IPS-18c (cell line): ENCODE data around the gene INTS1.
"Not testable (repeated sequence)": the region's sequence is repeated elsewhere in the genome, so short reads cannot be mapped to it uniquely, and the experiment has no call there.

Experiments used
- H3K4me3 ChIP-seq: 2 replicates; pipeline ENCODE4 v1.7.0; 2013; ENCODE audit warnings: low read depth, mild to moderate bottlenecking, low read length, moderate library complexity; ENCODE audit not compliant: insufficient read depth
- H3K9me3 ChIP-seq: one replicate; pipeline ENCODE4 v1.6.1; 2013; ENCODE audit warnings: mild to moderate bottlenecking, low read length, moderate library complexity; ENCODE audit not compliant: control insufficient read depth, insufficient read depth

The INTS1 gene

DNA sequence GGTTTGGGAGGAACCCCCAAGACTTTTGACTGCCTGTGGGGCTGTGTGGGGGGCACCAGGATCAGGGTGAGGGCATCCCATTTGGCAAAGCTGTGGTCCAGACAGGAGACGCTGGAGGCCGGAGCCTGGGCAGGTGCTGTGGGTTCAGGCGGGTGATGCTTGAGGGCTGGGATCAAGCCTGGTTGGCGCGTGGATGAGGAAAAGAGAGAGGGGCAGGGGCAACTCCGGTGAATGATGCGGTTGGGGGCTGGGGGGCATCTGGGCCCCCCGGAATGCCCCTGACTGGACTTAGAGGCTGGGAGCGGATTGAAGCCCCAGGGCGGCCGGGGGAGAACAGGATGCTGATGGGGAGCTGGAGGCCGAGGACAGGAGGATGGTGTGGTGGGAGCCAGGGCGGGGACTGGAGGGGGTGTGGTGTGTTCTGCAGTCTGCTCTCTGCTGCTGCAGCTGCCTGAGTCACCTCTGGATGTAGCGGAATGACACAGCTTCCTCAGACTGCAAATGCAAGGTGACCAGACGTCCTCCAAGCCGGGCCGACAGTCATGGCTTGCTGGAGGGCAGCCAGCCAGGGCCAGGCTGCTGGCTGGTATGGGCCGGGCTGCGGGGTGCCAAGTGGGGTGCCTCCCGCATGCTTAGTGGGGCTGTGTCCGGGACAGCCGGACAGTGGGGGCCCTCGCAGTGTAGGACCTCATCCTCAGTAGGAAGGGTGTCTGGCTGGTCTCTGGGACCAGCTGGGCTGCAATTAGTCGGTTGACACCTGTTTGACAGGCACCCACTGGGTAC lies 29.5 kb upstream of the INTS1 start:
- no peak overlapping the region for H3K4me3 ChIP-seq
- no peaks in the 10 kb centered on the region for H3K9me3 ChIP-seq

DNA sequence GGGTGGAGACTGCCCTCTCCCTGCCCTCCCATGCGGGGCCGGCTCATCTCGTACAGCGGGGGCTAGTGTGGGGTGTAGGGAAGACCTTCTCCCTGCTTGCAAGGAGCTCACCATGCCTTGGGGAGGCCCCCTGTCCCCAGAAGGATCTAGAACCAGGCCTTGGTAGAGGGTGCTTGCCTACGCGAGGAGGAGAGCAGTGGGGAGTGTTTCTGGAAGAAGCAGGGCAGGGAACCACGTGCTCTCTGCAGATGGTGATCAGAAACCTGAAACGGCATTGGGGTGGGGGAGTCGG lies 29.0 kb upstream of the INTS1 start:
- Histone ChIP-seq H3K4me3 (no peak overlapping the region), H3K9me3 (no peaks in the 10 kb centered on the region)

DNA sequence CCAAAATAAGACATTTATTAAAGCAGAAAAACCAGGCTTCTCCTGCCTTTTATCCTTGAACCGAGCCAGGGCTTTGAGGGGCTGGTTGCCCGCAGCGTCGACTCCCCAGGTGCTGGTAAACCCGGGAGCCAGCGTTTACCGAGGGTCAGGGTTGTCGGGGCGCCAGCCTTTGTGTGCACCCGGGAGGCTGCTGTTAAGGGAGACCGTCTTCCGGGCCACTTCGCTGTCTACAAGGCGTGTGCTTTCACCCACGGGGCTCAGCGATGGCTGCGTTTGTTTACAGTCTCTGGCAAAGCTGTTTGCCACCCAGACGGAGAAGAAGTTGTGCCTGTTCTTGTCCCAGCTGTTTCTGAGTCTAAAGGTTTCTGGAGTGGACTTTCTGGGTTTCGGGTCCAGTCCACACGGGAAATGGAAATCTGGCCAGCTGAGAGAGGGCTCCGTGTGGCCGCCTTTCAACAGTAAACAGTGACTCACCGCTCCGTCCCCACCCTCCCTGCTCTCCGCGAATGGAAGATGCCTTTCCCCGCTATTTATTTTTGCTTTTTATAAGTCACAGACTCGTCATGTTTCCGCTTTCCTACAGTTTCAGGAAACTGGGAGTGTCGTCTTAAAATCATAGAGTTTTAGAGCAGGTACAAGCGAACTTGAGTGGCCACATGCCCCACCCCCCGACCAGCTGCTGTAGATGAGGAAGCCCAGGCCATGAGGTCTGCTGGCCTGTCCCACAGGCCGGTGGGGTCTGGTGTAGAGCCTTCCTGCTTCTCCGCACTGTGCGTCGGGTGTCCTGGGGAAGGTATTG lies 28.5 kb upstream of the INTS1 start:
- H3K9me3 ChIP-seq: no peaks in the 10 kb centered on the region
- H3K4me3 ChIP-seq: peak overlapping the region; percentile 9; the same call in 1 of the 2 replicates

DNA sequence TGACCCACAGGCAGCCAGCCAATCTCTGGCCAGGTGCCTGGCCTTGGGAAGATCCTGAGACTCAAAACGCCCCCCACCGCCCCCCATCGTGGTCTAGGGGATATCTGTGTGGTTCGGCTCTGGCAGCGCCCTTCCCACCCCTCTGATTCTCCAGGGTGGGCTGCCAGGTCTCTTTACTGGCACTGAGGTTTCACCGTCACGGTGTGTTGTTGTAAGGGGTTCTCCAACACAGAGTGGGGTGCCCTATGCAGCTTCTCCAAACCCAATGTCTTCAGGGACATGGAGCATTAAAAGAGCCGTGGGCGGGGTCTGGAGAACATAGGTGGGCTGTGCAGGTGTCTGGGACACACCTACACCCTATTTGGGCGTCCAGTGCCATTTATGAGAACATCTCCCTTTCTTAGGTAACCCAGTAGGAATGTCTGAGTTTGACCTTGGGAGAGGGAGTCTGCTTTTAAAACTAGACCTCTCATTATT lies 27.8 kb upstream of the INTS1 start:
- no peaks in the 10 kb centered on the region for H3K9me3 ChIP-seq
- no peak overlapping the region for H3K4me3 ChIP-seq

- peak overlapping the region; percentile 38 for H3K4me3 ChIP-seq
Observed at GRCh38 chr7:1531263-1531978, 27.2 kb upstream of the INTS1 start.

DNA sequence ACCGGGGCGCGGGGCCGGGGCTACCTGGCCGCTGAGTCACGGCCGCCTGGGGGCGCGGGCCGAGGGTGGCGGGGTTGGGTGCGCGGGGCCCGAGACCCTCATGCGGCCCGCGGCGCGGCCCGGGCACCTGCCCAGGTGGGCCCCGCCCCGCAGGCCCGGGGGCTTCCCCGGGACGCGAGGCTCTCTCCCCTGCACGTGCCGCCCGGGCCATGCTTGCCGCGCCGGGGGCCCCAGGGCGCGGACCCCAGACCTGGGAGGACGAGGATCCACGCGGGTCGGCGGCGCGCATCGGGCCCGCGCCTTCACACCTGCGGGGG lies 26.7 kb upstream of the INTS1 start:
- Histone ChIP-seq H3K9me3 (no peaks in the 10 kb centered on the region), H3K4me3 (peak overlapping the region; percentile 38; the same call in 1 of the 2 replicates)

More at GRCh38 chr7:1531263-1531978, 27.2 kb upstream of the INTS1 start:
- H3K9me3 ChIP-seq: no peaks in the 10 kb centered on the region

DNA sequence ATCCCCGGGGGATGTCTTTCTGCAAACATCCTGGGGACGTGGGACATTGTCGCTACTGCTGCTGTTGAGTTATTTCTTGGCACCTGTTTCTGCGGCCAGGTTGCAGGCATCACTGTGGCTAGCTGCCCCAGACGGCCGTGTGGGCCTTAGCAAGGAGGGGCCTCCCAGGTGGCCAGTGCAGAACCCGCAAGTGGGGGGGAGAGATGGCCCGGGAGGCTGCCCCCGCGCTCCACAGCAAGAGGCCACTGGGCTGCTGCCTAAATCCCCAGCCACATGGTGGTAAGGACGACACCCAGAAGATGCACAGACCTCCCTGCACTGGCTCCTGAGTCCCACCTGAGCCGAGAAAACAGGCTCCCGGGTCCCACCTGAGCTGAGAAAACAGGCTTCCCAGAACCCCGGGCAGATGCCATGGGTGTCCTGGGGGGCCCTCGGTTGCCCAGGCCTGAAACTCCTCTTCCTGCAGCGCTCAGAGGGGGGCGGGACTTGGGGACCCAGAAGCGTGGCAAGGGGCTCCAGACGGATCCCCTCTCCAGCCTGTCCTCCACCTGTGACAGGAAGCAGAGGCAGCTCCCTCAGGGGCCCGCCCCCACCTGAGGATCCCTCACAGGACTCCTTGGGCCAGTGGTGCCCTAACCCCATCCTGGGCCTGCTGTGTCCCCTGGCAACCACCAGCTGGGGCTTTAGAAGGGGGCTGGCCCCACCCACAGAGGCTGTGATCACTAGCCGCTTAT lies 25.4 kb upstream of the INTS1 start:
- Histone ChIP-seq H3K4me3 (no peak overlapping the region), H3K9me3 (no peaks in the 10 kb centered on the region)

DNA sequence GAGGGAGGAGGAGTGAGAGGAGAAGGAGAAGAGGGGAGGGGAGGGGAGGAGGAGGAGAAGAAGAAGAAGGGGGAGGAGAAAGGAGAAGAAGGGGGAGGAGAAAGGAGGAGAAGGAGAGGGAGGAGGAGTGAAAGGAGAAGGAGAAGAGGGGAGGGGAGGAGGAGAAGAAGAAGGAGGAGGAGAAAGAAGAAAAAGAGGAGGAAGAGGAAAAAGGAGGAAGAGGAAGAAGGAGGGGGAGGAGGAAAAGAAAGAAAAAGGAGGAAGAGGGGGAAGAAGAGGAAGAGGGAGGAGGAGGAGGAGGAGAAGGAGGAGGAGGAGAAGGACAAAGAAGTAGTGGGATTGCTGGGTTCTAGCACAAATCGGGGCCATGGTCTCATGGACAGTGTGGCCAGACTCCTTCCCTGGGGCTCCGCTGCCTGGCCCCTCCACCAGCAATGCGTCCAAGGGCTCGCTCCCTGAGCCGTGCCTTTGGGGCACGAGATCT lies 22.1 kb upstream of the INTS1 start:
- H3K4me3 ChIP-seq: no peak overlapping the region

DNA sequence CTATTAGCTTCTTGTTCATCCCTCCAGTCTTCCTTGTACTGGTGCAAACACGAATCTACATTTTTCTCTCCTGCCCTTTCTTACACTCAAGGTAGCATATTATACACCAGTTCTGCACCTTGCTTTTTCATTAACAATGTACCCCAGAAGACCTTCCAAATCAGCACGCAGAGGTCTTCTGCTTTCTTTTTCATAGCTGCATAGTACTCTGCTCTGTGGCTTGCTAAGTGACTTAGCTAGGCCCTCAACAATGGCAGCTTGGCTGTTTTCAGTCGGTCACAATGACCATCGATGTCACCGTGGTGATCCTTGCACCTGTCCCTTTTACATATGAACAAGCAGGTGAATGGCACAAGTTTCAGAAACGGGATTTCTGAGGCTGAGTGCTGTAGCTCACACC lies 21.2 kb upstream of the INTS1 start:
- H3K4me3 ChIP-seq: no peak overlapping the region
- no peaks in the 10 kb centered on the region for H3K9me3 ChIP-seq

More for the DNA sequence above, 22.1 kb upstream of the INTS1 start:
- H3K9me3 ChIP-seq: no peaks in the 10 kb centered on the region

- H3K9me3 ChIP-seq: no peaks in the 10 kb centered on the region
Observed at GRCh38 chr7:1523844-1524243, 19.7 kb upstream of the INTS1 start.

DNA sequence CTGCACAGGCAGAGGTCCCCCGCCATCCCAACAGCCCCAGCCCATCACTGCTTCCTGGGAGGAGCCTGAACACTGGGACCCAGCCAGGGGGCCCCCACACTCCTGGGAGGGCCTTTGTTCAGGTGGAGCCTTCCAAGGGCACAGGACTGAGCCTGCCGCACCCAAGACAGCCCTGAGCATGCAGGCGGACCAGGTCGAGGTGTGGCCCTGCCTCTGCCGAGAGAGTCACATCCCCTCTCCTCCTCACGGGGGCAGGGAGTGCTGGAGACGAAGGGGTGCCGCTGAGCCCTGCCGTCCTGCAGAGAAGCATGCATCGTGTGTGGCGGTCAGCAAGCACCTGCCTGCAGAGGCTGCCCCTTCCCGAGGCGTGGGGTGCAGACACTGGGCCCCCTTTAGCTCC lies 19.0 kb upstream of the INTS1 start:
- Histone ChIP-seq H3K4me3 (no peak overlapping the region), H3K9me3 (peaks cover 3% of the 10 kb centered on the region)

More at GRCh38 chr7:1523844-1524243, 19.7 kb upstream of the INTS1 start:
- H3K4me3 ChIP-seq: no peak overlapping the region

DNA sequence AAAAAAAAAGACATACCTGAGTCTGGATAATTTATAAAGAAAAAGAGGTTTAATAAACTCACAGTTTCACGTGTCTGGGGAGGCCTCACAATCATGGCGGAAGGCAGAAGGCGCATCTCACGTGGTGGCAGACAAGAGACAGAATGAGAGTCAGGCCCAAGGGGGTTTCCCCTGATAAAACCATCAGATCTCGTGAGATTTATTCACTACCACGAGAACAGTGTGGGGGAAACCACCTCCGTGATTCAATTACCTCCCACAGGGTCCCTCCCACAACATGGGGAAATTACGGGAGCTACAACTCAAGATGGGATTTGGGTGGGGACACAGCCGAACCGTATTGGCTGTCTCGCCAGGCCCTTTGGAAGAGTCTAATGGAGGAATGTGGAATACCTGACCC lies 17.3 kb upstream of the INTS1 start:
- H3K9me3 ChIP-seq: peaks cover 3% of the 10 kb centered on the region
- H3K4me3 ChIP-seq: no peak overlapping the region

GRCh38 chr7:1520539-1521234 lies 16.5 kb upstream of the INTS1 start:
- Histone ChIP-seq H3K9me3 (peaks cover 3% of the 10 kb centered on the region), H3K4me3 (no peak overlapping the region)

DNA sequence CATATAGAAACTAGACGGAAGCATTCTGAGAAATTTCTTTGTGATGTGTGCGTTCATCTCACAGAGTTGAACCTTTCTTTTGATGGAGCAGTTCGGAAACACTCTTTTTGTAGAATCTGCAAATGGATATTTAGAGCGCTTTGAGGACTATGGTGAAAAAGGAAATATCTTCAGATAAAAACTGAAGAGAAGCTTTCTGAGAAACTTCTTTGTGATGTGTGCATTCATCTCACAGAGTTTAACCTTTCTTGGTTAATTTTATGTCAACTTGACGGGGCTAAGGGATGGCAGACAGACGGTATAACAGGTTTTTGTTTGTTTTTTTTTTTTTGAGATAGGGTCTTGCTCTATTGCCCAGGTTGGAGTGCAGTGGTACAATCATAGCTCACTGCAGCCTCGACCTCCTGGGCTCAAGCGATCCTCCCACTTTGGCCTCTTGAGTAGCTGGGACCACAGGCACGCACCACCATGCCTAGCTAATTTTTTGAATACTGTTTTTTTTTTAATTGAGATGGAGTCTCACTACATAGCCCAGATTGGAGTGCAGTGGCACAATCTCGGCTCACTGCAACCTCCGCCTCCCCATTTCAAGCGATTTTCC lies 15.2 kb upstream of the INTS1 start:
- not testable (repeated sequence) for H3K9me3 ChIP-seq, H3K4me3 ChIP-seq

DNA sequence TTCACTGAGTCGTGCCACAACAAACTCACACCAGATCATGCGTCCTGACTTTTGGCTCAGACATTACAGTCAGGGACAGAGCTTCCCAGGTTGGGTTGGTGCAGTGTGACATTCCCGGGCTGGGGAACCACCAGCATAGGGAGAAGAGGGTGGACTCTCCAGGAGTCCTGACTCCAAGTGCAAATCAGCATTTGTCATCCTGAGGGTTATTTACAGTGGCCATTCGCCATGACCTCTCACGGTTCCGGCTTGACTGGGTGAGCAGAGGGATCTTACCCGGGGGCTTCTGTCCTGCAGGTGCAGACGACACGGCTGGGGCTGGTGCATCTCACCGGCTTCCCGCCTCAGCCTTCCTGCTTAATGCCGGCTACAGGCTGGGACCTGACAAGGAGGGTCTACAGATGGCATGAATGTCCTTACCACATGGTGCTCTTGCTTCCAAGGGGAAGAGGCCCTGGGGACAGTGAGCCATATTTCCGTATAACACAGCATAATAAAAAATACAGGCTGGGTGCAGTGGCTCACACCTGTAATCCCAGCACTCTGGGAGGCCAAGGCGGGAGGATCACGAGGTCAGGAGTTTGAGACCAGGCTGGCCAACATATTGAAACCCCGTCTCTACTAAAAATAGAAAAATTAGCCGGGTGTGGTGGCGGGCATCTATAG lies 12.5 kb upstream of the INTS1 start:
- H3K9me3 ChIP-seq: peaks cover 3% of the 10 kb centered on the region
- H3K4me3 ChIP-seq: no peak overlapping the region

GRCh38 chr7:1515509-1515967 lies 11.3 kb upstream of the INTS1 start:
- H3K9me3 ChIP-seq, H3K4me3 ChIP-seq: not testable (repeated sequence)
